ENCODE results near the gene CHST12. TPM values are rescaled to one million over a fixed set of nuclear protein-coding genes. Genes with fewer than 3 reads are reported as not detected.

CHST12 gene
- 100 to 1,000 TPM in 1 of 2 experiments, 10 to 100 TPM in 1; 70.8 to 103 TPM for total RNA-seq

DNA sequence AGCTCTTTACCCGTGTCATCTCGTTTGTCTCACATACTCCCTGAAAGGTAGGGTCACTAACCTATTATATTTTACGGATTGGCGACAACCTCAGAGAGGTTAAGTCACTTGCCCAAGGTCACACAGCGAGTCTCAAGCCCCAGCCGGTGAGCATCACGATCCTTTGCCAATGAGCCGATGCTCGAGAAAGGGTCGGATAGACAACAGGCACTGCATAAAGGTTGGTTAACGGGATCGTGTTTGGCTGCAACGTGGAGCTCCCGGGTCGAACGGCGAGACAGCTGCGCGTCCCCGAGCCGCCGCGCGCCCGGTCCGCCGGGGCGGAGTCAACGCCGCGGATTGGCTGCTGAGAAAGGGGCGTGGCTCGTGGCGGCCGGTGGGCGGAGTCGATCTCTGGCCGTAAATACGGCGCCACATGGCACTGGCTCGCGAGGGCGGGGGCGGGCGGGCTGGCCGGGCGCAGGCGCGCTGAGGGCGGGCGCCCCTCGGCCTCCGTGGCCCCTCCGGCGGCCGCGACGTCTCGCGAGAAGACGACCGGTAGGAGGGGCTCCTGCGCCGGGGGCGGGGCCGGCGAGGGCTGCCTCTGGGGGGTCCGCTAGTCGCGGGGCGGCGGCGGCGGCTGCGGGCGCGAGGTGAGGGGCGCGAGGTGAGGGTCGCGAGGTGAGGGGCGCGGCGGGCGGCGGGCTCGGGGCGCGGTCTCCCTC is at the start of gene CHST12:
CHST12 (plus strand) TSS at position 598 of the 704 bp plus-strand sequence. CDS start 29,029 bp downstream, outside the sequence.
- Mint-ChIP-seq H3K27me3 (no peaks in the 10 kb centered on the region), H3K9me3 (ENCODE audit: low read depth) (no peaks in the 10 kb centered on the region), H3K4me1 (peaks cover 56% of the 10 kb centered on the region), H3K27ac (peak within 1 kb of the TSS; percentile 99), H3K4me3 (peak within 1 kb of the TSS; percentile 86), H3K36me3 (peaks cover 19% of the 10 kb centered on the region)
- ATAC-seq (peak; percentile 74), DNase-seq (peak; percentile 97)
- CTCF ChIA-PET = interaction anchor here (0.7 to 2.0 kb wide), 4 partner anchors 29 to 49 kb away, joined by 3 to 7 read pairs (median 4); no protein-coding TSS in a partner anchor

GRCh38 chr7:2353936-2354185 is 49.5 kb upstream of the CHST12 start:
- DNase-seq (peak; percentile 94), ATAC-seq (peak; percentile 75)
- H3K27ac Mint-ChIP-seq = peak overlapping the region; percentile 98
- H3K4me1 Mint-ChIP-seq = peaks cover 30% of the 10 kb centered on the region
- H3K4me3 Mint-ChIP-seq = peak overlapping the region; percentile 86
- H3K36me3 Mint-ChIP-seq = peaks cover 11% of the 10 kb centered on the region
- H3K9me3 Mint-ChIP-seq (ENCODE audit: low read depth) = no peaks in the 10 kb centered on the region
- H3K27me3 Mint-ChIP-seq = no peaks in the 10 kb centered on the region
- CTCF ChIA-PET = interaction anchor here (0.6 to 1.8 kb wide), 9 partner anchors 10 to 775 kb away, joined by 3 to 7 read pairs (median 4); partner anchors contain the start of genes CHST12 and MAD1L1

GRCh38 chr7:2354186-2354938 is 49.0 kb upstream of the CHST12 start, which contains the start of gene EIF3B:
Gene EIF3B (plus strand): TSS chr7:2354827. CDS start chr7:2354922, 95 bp downstream.
- Mint-ChIP-seq H3K9me3 (ENCODE audit: low read depth) (no peaks in the 10 kb centered on the region), H3K4me1 (peaks cover 33% of the 10 kb centered on the region)

GRCh38 chr7:2354939-2355704 is 48.3 kb upstream of the CHST12 start:
- Mint-ChIP-seq H3K36me3 (peaks cover 14% of the 10 kb centered on the region), H3K4me1 (peaks cover 33% of the 10 kb centered on the region), H3K27me3 (no peaks in the 10 kb centered on the region), H3K27ac (peak overlapping the region; percentile 98), H3K4me3 (peak overlapping the region; percentile 86), H3K9me3 (ENCODE audit: low read depth) (no peaks in the 10 kb centered on the region)
- DNase-seq (peak; percentile 51), ATAC-seq (peak; percentile 20)
- CTCF ChIA-PET = interaction anchor here (0.8 to 1.7 kb wide), 8 partner anchors 10 to 343 kb away, joined by 3 to 7 read pairs (median 3); partner anchors contain the start of genes CHST12 and MAD1L1

More at GRCh38 chr7:2354186-2354938, 49.0 kb upstream of the CHST12 start, which contains the start of gene EIF3B:
- Mint-ChIP-seq H3K27ac (peak within 1 kb of the TSS; percentile 98), H3K27me3 (no peaks in the 10 kb centered on the region), H3K36me3 (peaks cover 14% of the 10 kb centered on the region), H3K4me3 (peak within 1 kb of the TSS; percentile 86)
- CTCF ChIA-PET = interaction anchor here (0.6 to 1.8 kb wide), 10 partner anchors 10 to 776 kb away, joined by 3 to 7 read pairs (median 4); partner anchors contain the start of genes CHST12 and MAD1L1
- ATAC-seq = peak; percentile 92
- DNase-seq = peak; percentile 93

- Mint-ChIP-seq H3K4me3 (peak overlapping the region; percentile 80), H3K9me3 (ENCODE audit: low read depth) (no peaks in the 10 kb centered on the region), H3K27me3 (no peaks in the 10 kb centered on the region), H3K27ac (peak overlapping the region; percentile 83), H3K4me1 (peaks cover 33% of the 10 kb centered on the region), H3K36me3 (peaks cover 18% of the 10 kb centered on the region)
- ATAC-seq (no peak), DNase-seq (no peak)
- CTCF ChIA-PET = interaction anchor here (0.8 to 1.7 kb wide), 6 partner anchors 10 to 343 kb away, joined by 3 to 7 read pairs (median 3); partner anchors contain the start of gene CHST12
Measured at GRCh38 chr7:2355705-2356008, 47.8 kb upstream of the CHST12 start.

DNA sequence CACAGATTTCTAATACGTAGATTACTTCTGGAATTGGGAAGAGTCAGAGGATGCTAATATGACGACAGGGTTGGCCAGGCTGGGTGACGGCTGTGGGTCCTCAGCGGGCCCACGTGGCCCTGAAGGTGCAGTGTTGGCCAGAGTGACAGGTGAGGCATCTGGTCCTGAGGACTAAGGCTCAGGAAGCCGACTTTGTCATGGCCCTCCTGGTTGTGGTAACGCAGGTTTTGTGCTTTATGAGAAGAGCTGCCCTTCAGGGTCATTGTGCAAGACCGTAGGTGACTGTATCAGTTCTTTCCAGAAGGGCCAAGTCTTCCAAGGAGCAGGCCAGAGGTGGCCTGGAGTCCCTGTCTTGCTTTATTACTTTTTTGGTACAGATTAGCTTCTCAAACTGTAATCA is 46.2 kb upstream of the CHST12 start:
- peaks cover 32% of the 10 kb centered on the region for H3K4me1 Mint-ChIP-seq
- no peak for ATAC-seq
- no peaks in the 10 kb centered on the region for H3K9me3 Mint-ChIP-seq (ENCODE audit: low read depth)
- CTCF ChIA-PET = interaction anchor here (0.8 to 1.2 kb wide), 2 partner anchors 9 to 74 kb away, joined by 3 to 4 read pairs; no protein-coding TSS in a partner anchor
- H3K4me3 Mint-ChIP-seq = peak overlapping the region; percentile 1
- H3K27me3 Mint-ChIP-seq = no peaks in the 10 kb centered on the region
- H3K27ac Mint-ChIP-seq = peak overlapping the region; percentile 32
- DNase-seq = no peak
- H3K36me3 Mint-ChIP-seq = peaks cover 22% of the 10 kb centered on the region

DNA sequence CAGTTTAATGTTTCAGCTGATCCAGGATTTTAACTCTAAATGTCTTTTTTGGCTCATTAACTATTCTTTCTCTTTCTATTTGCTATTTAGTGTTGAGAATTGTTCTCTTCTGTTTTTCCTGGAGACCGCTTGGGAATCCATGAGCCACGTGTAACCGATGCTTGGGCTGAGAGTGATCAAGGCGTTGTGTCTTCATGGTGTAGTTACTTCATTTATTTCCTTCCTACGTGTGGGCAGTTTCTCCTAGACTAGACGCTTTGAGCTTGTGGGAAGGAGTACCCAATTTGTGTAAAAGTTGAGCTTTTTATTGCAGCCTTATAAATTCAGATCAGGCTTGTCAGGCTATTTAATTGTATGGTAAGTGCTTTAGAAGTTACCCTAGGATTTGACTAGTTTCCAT is 45.8 kb upstream of the CHST12 start:
- Mint-ChIP-seq H3K4me1 (peaks cover 32% of the 10 kb centered on the region), H3K27me3 (no peaks in the 10 kb centered on the region), H3K36me3 (peaks cover 26% of the 10 kb centered on the region), H3K9me3 (ENCODE audit: low read depth) (no peaks in the 10 kb centered on the region), H3K4me3 (peak overlapping the region; percentile 1), H3K27ac (peak overlapping the region; percentile 30)
- DNase-seq = no peak
- CTCF ChIA-PET = interaction anchor here (0.8 to 1.2 kb wide), 2 partner anchors 9 to 74 kb away, joined by 3 to 4 read pairs; no protein-coding TSS in a partner anchor
- no peak for ATAC-seq

DNA sequence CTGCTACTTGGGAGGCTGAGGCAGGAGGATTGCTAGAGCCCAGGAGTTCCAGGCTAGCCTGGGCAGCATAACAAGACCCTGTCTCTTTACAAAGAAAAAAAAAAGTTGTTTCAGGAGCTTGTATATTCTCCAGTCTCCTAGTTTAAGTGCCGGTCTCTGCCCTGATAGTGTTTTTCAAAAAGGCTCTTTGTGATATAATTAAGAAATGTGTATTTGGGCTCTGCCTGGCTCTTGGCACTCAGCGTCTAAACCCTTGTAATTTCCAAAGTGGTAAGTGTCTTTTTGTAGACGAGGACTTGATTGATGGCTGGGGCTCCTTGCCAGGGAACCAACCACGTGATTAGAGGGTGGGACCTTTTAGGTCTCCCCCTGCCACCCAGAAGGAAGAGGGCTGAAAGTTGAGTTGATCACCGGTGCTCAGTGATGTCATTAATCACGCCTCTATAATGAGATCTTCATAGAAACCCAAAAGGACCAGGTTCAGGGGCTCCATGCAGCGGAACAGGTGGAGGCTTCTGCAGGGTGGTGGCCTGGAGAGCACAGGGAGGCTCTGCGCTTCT is 44.4 kb upstream of the CHST12 start:
- ATAC-seq = no peak
- CTCF ChIA-PET = no interaction called here
- no peaks in the 10 kb centered on the region for H3K9me3 Mint-ChIP-seq (ENCODE audit: low read depth)
- DNase-seq = no peak
- H3K27me3 Mint-ChIP-seq = no peaks in the 10 kb centered on the region
- peaks cover 39% of the 10 kb centered on the region for H3K36me3 Mint-ChIP-seq
- no peak overlapping the region for H3K4me3 Mint-ChIP-seq
- H3K4me1 Mint-ChIP-seq = peaks cover 22% of the 10 kb centered on the region
- H3K27ac Mint-ChIP-seq = peak overlapping the region; percentile 6

DNA sequence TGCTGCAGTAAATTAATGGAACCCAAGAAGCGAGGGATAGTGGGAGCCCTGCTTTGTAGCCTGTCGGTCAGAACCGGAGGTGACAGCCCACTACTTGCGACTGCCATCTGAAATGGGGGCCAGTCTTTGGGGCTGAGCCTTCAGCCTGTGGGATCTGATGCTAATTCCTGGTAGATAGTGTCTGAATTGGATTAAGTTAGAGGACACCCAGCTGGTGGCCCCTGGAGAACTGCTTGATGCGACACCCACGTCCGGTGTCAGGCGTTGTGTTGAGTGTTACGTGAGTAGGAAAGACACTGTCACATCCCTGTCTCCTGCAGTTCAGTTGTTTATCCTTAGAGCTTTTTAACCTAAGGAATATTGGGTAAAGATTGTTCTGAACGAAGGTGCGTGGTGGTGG is 43.8 kb upstream of the CHST12 start:
- H3K36me3 Mint-ChIP-seq = peaks cover 42% of the 10 kb centered on the region
- peak overlapping the region; percentile 45 for H3K27ac Mint-ChIP-seq
- no peak overlapping the region for H3K4me3 Mint-ChIP-seq
- no peaks in the 10 kb centered on the region for H3K9me3 Mint-ChIP-seq (ENCODE audit: low read depth)
- CTCF ChIA-PET = no interaction called here
- peaks cover 20% of the 10 kb centered on the region for H3K4me1 Mint-ChIP-seq
- H3K27me3 Mint-ChIP-seq = no peaks in the 10 kb centered on the region
- ATAC-seq = no peak
- no peak for DNase-seq

- ATAC-seq = no peak
- Mint-ChIP-seq H3K27me3 (no peaks in the 10 kb centered on the region), H3K36me3 (peaks cover 49% of the 10 kb centered on the region), H3K4me1 (peaks cover 20% of the 10 kb centered on the region), H3K9me3 (ENCODE audit: low read depth) (no peaks in the 10 kb centered on the region), H3K27ac (no peak overlapping the region), H3K4me3 (no peak overlapping the region)
- CTCF ChIA-PET = no interaction called here
- DNase-seq = no peak
Measured at GRCh38 chr7:2360796-2361195, 42.6 kb upstream of the CHST12 start.

DNA sequence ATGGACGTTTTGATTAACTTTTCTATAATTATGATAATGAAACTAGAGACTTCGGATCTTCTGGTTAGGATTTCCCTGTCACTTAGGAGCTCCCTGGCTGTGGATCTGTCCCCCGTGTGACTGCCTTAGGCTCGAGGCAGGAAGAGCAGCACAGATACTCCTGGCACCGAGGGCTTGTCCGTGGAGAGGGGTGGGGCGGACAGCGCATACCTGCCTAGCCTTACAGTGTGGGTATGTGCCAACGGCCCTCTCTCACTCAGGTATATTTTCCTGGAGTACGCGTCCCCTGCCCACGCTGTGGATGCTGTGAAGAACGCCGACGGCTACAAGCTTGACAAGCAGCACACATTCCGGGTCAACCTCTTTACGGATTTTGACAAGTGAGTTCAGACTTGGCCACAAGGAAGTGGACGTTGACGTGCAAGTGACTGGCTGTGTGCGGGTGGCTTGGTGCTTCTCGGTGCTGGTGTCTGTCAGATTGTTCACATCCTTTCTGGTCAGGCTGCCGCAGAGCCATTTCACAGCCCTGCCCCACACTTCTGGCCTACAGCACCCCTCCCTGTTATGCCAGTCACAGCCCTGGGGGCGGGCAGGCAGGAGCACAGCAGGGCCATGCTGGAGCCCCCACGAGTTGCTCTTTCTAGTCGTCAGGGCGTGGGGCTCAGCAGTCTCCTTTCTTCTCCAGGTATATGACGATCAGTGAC is 40.9 kb upstream of the CHST12 start:
- Mint-ChIP-seq H3K9me3 (ENCODE audit: low read depth) (no peaks in the 10 kb centered on the region), H3K4me3 (no peak overlapping the region), H3K4me1 (peaks cover 6% of the 10 kb centered on the region), H3K27me3 (no peaks in the 10 kb centered on the region), H3K36me3 (peaks cover 58% of the 10 kb centered on the region), H3K27ac (no peak overlapping the region)
- CTCF ChIA-PET = no interaction called here
- DNase-seq (no peak), ATAC-seq (no peak)

- Mint-ChIP-seq H3K36me3 (peaks cover 65% of the 10 kb centered on the region), H3K4me1 (no peaks in the 10 kb centered on the region), H3K27ac (no peak overlapping the region), H3K4me3 (no peak overlapping the region), H3K27me3 (no peaks in the 10 kb centered on the region), H3K9me3 (ENCODE audit: low read depth) (no peaks in the 10 kb centered on the region)
- DNase-seq = no peak
- CTCF ChIA-PET = no interaction called here
- ATAC-seq = no peak
Measured at GRCh38 chr7:2369139-2369538, 34.3 kb upstream of the CHST12 start.
